Fibroblast of lung (primary cell): ENCODE results near the gene CERS6. TPM values are rescaled to one million over a fixed set of nuclear protein-coding genes. Genes with fewer than 3 reads are reported as not detected.

ENCODE experiments used
- DNase-seq, 2 donors: peaks; one replicate each; pipeline versions ENCODE4 v3.0.0 to v3.0.0-alpha.2; 2010; ENCODE audit warnings: low read depth in 2 of 2
- H2AFZ ChIP-seq: 2 replicates; pipeline ENCODE4 v1.5.1; 2012; ENCODE audit warnings: low read length, control low read depth, inconsistent platforms
- H3K27ac ChIP-seq: 2 replicates; pipeline ENCODE4 v1.5.1; 2011; ENCODE audit warnings: low read length, control low read depth; ENCODE audit not compliant: insufficient read depth
- H3K27me3 ChIP-seq: 2 replicates; pipeline ENCODE4 v1.5.1; 2011; ENCODE audit warnings: mild to moderate bottlenecking, low read length; ENCODE audit not compliant: control insufficient read depth, insufficient read depth
- H3K36me3 ChIP-seq: 2 replicates; pipeline ENCODE4 v1.5.1; 2011; ENCODE audit warnings: low read length; ENCODE audit not compliant: control insufficient read depth, insufficient read depth
- H3K4me1 ChIP-seq: 2 replicates; pipeline ENCODE4 v1.5.1; 2011; ENCODE audit warnings: low read length; ENCODE audit not compliant: control insufficient read depth, insufficient read depth; ENCODE audit errors: extremely low read depth
- H3K4me2 ChIP-seq: 2 replicates; pipeline ENCODE4 v1.5.1; 2011; ENCODE audit warnings: low read length, control low read depth; ENCODE audit not compliant: insufficient read depth; ENCODE audit errors: extremely low read depth
- H3K4me3 ChIP-seq, 4 experiments: fragments of 200-600 bp in 1 of 4; sonication (generic) in 1 of 4; replicated peaks in 1 of 4; 2 replicates each; pipeline ENCODE4 v1.5.1; 2011 to 2016; ENCODE audit warnings: low read length in 4 of 4, low read depth in 3 of 4, mild to moderate bottlenecking in 3 of 4, control low read depth in 2 of 4, inconsistent platforms in 1 of 4, mixed read lengths in 1 of 4; ENCODE audit not compliant: insufficient read depth in 1 of 4; ENCODE audit errors: control extremely low read depth in 1 of 4
- H3K79me2 ChIP-seq: 2 replicates; pipeline ENCODE4 v1.5.1; 2012; ENCODE audit warnings: mild to moderate bottlenecking, low read length, inconsistent platforms; ENCODE audit not compliant: control insufficient read depth, insufficient read depth
- H3K9ac ChIP-seq: 2 replicates; pipeline ENCODE4 v1.5.1; 2011; ENCODE audit warnings: mild to moderate bottlenecking, low read length, control low read depth; ENCODE audit not compliant: insufficient read depth
- H3K9me3 ChIP-seq: 2 replicates; pipeline ENCODE4 v1.5.1; 2012; ENCODE audit warnings: low read depth, low read length; ENCODE audit not compliant: control insufficient read depth, insufficient read depth
- H4K20me1 ChIP-seq: 2 replicates; pipeline ENCODE4 v1.5.1; 2011; ENCODE audit warnings: low read length; ENCODE audit not compliant: control insufficient read depth, insufficient read depth; ENCODE audit errors: extremely low read depth
- EZH2 ChIP-seq: IDR thresholded peaks from 2 replicates; pipeline ENCODE4 v1.5.1; 2012; ENCODE audit warnings: low read length, control low read depth, mild to moderate bottlenecking; ENCODE audit errors: missing control alignments
- polyA plus RNA-seq, 2 donors: library from polyadenylated mRNA; depleted of rRNA in 1 of 2; stranded (reverse) in 1 of 2; unstranded in 1 of 2; fragments of >200 nt; gene quantifications; 2 replicates each; pipeline ENCODE4 v1.2.1, GENCODE V29; 2011 to 2012; ENCODE audit warnings: missing spikeins in 1 of 2
- total RNA-seq: library from RNA; depleted of rRNA; stranded (reverse); fragments of >200 nt; gene quantifications from 2 replicates; pipeline ENCODE4 v1.2.1, GENCODE V29; 2014
- TF ChIP-seq, protein P1 (sequence below), 2 donors: IDR thresholded peaks in 1 of 2; conservative IDR thresholded peaks in 1 of 2; 1 replicate in 1 of 2; 2 replicates in 1 of 2; pipeline ENCODE4 v1.5.1; 2011 to 2012; ENCODE audit warnings: low read length in 2 of 2, control low read depth in 1 of 2, inconsistent platforms in 1 of 2, low read depth in 1 of 2, mild to moderate bottlenecking in 1 of 2

CERS6 gene
- total and polyA plus RNA-seq, 2 donors (not counting 1 experiment from before 2014, with no cell fraction given): 7.2 to 16.5 TPM

DNA sequence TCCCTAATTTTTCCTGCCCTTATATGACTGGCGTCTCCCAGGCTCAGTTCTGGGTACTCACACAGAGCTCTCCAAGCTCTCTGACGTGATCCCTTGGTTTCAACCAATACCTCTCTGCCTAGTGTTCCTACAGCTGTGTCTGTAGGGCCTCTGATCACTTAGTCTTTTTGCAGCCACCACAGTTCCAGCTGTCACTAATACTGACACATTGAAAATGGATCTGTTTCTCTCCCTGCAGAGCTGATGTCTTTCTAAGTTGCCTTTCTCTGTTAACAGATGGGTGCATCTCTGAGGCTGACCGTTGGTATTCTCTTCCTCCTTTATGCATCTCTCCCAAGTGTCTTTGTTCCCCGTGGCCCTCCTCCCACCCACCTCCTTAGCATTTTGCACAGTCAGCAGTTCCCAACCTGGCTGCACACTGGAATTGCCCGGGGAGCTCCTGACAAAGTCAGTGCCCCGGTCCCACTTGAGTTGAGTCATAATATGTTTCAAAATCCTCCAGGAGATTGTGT is 62.5 kb downstream of the CERS6 start:
- H3K4me2 ChIP-seq: no peak overlapping the region

GRCh38 chr2:168519534-168520308 is 63.6 kb downstream of the CERS6 start:
- Histone ChIP-seq H3K4me3 (no peak overlapping the region), H2AFZ (no peak overlapping the region)
- DNase-seq: peak in 1 of 2 donors; percentile 65

More for the DNA sequence above, 62.5 kb downstream of the CERS6 start:
- H3K9me3 ChIP-seq: no peaks in the 10 kb centered on the region
- no peaks in the 10 kb centered on the region for H3K79me2 ChIP-seq
- H3K36me3 ChIP-seq: no peaks in the 10 kb centered on the region
- H4K20me1 ChIP-seq: no peaks in the 10 kb centered on the region
- TF ChIP-seq, protein P1, sequence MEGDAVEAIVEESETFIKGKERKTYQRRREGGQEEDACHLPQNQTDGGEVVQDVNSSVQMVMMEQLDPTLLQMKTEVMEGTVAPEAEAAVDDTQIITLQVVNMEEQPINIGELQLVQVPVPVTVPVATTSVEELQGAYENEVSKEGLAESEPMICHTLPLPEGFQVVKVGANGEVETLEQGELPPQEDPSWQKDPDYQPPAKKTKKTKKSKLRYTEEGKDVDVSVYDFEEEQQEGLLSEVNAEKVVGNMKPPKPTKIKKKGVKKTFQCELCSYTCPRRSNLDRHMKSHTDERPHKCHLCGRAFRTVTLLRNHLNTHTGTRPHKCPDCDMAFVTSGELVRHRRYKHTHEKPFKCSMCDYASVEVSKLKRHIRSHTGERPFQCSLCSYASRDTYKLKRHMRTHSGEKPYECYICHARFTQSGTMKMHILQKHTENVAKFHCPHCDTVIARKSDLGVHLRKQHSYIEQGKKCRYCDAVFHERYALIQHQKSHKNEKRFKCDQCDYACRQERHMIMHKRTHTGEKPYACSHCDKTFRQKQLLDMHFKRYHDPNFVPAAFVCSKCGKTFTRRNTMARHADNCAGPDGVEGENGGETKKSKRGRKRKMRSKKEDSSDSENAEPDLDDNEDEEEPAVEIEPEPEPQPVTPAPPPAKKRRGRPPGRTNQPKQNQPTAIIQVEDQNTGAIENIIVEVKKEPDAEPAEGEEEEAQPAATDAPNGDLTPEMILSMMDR (conservative IDR thresholded peaks at IDR 0.05 in 1 of 2, IDR thresholded peaks at IDR 0.05 in 1 of 2; ENCODE audit: low read depth in 1 of 2, low read length in 2 of 2): no peak
- no peak for TF ChIP-seq EZH2
- peaks cover 3% of the 10 kb centered on the region for H3K4me1 ChIP-seq
- H2AFZ ChIP-seq: no peak overlapping the region
- H3K4me3 ChIP-seq: no peak overlapping the region
- DNase-seq: peak; percentile 44 to 73
- no peak overlapping the region for H3K9ac ChIP-seq
- no peaks in the 10 kb centered on the region for H3K27me3 ChIP-seq
- H3K27ac ChIP-seq: peak overlapping the region; percentile 8

More at GRCh38 chr2:168519534-168520308, 63.6 kb downstream of the CERS6 start:
- H3K36me3 ChIP-seq: no peaks in the 10 kb centered on the region
- no peak overlapping the region for H3K27ac ChIP-seq
- no peaks in the 10 kb centered on the region for H4K20me1 ChIP-seq
- H3K9ac ChIP-seq: no peak overlapping the region
- no peaks in the 10 kb centered on the region for H3K27me3 ChIP-seq
- H3K4me2 ChIP-seq: no peak overlapping the region
- H3K79me2 ChIP-seq: no peaks in the 10 kb centered on the region
- no peak for TF ChIP-seq EZH2
- TF ChIP-seq, protein P1 (conservative IDR thresholded peaks at IDR 0.05 in 1 of 2, IDR thresholded peaks at IDR 0.05 in 1 of 2; ENCODE audit: low read depth in 1 of 2, low read length in 2 of 2): no peak
- peaks cover 3% of the 10 kb centered on the region for H3K4me1 ChIP-seq
- H3K9me3 ChIP-seq: no peaks in the 10 kb centered on the region
